HG03103 (cell line): ENCODE results near the gene ZFYVE19.
"Not testable (repeated sequence)": the region's sequence is repeated elsewhere in the genome, so short reads cannot be mapped to it uniquely, and the experiment has no call there.

ENCODE experiments used
- ATAC-seq: cut with Tn5 transposase; IDR thresholded peaks from one replicate; pipeline ENCODE4 v1.9.1; 2021; ENCODE audit warnings: low read depth; ENCODE audit not compliant: unreplicated experiment

Gene ZFYVE19

DNA sequence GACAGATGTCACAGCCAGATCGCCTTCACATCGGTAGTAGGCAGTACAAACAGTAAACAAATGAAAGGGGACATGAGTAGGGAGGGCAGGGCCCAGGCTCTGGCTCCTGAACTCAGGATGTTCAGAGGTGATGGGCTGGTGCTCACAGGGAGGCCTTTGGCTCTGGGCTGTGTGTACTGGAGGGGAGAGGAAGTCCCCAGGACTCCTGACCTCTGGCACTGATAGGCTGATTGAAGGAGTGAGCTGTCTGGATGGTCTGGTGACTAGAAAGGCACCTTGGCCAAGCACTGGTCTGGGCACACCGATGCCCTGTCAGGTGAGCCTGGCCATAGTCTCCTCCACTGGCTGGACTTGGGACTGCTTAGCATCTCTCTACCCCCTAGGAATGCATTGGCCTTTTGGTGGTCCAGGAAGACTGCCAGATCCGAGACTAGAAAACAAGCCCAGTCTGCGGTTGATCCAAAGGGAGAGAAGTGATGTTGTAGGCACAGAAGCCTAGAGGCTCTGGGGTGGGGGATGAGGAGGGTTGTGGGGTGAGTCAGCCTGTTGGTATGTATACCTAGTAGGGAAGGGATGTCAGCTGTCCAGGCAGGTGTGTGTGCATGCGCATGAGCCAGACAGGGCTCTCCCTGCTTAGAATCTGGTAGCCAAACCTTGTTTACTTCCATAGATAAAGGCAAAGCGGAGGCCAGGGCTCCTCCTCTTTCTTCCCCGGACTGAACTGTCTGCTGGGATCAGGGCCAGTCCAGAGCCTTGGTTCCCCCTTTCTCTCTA is 38.8 kb downstream of the ZFYVE19 start:
- no peak for ATAC-seq

DNA sequence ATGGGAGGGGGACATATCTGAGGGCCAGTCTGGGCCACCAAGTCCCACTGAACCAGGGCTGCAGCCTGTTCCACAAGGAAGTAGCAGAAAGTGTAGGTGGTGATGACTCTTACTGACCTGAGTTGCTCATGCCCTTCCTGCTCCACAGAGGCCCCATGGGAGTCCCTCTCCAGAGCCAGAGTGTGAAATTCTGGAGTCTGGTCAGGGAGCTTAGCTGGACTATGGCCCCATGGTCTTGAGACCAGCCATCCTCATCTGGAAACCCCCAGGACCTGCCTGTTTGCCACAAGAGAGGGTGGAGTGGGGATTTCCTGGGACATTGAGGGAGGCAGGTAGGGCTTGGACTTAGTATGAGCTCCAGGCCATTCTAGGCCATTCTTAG is 39.9 kb downstream of the ZFYVE19 start:
- ATAC-seq: no peak

GRCh38 chr15:40847223-40847961 is 40.5 kb downstream of the ZFYVE19 start:
- peak; percentile 58 for ATAC-seq

DNA sequence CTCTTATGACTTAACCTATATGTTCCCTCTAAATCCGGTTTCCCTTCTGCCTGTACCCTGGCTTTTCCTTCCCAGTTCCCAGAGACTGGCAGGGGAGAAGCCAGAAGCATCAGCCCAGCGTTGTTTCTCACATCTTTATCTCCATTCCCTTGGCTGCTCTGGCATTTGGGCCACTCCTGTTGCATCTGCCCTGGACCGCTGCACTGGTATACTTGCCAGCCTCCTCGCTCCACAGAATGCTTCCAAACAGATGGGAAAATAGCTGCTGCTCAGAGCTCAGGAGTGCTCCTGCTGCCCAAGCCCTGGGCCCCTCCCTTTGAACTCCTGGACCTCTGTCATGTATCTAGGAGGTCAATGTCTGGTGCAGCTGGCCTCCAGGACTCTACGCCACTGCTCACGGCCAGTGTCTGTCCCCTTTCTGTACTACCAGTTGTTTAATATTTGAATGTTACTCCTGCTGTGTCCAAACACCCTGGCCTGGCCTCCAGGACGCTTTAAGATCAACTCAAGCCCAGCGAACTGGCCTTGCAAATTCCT is 43.8 kb downstream of the ZFYVE19 start:
- ATAC-seq: no peak

- ATAC-seq: no peak
Measured at GRCh38 chr15:40852529-40852928, 45.6 kb downstream of the ZFYVE19 start.

- no peak for ATAC-seq
Measured at GRCh38 chr15:40853241-40853890, 46.5 kb downstream of the ZFYVE19 start.

- ATAC-seq: no peak
Measured at GRCh38 chr15:40854161-40854560, 47.3 kb downstream of the ZFYVE19 start.

GRCh38 chr15:40855706-40856234 is 48.9 kb downstream of the ZFYVE19 start:
- ATAC-seq: no peak

DNA sequence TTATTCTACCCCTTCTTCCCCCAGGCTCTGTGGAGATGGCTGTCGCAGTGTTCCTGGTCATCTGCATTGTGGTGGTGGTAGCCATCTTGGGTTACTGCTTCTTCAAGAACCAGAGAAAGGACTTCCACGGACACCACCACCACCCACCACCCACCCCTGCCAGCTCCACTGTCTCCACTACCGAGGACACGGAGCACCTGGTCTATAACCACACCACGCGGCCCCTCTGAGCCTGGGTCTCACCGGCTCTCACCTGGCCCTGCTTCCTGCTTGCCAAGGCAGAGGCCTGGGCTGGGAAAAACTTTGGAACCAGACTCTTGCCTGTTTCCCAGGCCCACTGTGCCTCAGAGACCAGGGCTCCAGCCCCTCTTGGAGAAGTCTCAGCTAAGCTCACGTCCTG is 49.9 kb downstream of the ZFYVE19 start:
- no peak for ATAC-seq

DNA sequence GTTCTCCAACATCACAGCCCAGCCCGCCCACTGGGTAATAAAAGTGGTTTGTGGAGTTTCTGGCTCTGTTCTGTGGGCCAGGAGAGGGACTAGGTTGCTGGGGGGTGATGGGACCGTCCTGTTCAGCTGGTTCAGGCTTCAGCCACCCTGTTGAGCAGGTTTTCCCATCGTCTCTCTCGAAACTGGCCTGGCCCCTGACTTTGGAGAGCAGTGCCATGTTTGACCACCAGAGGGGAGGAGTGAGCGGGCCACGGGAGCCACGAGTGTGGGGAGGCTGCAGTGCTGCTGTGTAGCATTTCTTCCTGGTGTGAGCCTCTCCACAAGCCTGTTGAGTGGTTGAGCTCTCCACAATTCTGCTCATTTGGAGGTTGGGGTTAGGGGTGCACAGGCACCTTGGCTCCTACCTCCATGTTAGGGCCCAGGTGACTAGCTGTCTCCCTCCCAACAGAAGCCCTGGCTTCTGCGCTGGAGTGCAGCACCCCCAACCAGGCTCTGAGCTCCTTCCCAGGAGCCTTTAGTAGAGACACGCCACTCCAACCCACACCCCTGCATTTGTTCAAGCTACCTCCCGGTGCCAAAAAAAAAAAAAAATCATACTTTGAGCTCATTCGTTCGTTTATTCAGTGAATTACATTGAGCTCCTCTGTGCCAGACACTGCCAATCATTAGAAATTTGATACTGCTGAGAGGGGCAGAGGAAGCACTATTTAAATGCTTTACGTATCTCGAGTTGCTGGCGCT is 50.9 kb downstream of the ZFYVE19 start:
- ATAC-seq: no peak

DNA sequence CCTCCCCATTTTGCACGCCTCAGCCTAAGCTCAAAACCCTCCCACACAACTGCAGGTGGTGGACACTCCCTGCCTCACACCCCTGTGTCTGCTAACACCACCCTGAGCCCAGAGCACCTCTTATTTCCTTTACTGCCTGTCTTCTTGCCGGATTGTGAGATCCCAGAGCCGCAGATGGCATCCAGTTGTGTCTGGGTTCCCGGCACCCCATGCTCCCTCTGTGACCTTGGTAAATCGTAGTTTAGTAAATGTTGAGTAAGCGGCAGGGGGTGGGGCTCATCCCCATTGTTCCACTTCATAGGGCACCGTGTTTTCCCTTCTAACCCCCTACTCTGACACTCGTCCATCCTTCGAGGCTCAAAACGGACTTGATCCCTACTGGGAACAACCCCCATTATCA is 51.8 kb downstream of the ZFYVE19 start:
- ATAC-seq: no peak

DNA sequence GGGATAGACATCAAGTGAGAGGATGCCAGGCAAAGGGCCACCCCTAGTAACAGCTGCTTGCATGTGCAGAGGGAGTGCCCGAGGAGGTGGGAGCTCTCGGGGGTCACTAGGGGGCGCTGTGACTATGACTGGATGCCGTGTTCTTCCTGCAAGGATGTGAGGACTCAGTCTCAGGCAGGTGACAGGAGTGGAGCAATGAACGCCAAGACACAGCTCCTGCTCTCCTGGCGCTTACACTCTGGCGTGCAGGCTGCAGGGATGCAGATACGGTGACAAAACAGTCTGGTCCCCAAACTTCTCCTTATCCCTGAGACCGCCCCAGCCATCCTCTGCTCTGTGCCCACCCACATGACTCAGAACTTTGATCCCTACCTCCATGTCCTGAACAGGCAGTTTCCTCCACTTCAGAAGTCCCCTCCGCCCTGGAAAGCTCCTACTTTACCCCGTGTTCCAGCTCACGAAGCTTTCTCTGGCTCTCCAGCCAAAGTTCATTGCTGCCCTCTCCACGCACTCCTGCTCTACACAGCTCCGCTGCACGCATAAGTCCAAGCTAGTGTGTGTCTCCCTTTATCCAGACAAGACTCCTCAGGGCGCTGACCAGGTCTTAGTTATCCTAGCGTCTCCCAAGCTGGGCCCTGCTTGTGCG is 52.4 kb downstream of the ZFYVE19 start:
- ATAC-seq: no peak

- ATAC-seq: not testable (repeated sequence)
Measured at GRCh38 chr15:40861147-40861546, 54.3 kb downstream of the ZFYVE19 start.

DNA sequence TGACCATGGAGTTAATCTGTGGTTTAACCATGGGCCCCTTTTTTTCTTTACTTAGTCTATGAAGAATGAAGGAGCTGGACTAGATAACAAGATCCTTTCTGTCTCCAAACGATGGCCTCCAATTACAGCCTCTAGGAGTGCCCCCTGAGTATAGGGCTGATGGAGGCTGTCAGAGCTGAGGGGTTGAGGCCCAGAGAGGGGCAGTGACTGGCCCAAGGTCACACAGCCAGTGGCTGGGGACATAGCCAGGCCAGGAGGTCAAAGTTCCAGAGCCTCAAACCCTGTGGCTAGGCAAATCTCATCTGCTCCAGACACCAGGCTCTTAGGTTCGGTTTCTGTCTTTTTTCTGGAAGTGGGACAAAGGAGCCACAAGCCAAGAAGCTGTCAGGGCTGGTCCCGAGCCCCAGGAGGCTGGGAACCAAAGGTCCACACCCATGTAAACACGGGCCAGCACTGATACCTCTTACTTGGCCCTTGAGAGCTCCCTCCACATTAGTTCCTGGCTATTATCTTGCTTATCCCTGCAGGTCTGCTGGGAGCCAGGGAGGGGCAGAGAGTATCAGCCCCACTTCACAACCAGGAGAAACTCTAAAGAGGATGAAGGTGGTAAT is 56.9 kb downstream of the ZFYVE19 start:
- no peak for ATAC-seq
